GM10847 (cell line): Measurements from ENCODE around the gene SLC16A11.

Experiments used
- POLR2A ChIP-seq: IDR thresholded peaks from 2 replicates; pipeline ENCODE4 v1.6.1; 2011; ENCODE audit not compliant: insufficient read length; ENCODE audit errors: extremely low read depth

SLC16A11 gene

DNA sequence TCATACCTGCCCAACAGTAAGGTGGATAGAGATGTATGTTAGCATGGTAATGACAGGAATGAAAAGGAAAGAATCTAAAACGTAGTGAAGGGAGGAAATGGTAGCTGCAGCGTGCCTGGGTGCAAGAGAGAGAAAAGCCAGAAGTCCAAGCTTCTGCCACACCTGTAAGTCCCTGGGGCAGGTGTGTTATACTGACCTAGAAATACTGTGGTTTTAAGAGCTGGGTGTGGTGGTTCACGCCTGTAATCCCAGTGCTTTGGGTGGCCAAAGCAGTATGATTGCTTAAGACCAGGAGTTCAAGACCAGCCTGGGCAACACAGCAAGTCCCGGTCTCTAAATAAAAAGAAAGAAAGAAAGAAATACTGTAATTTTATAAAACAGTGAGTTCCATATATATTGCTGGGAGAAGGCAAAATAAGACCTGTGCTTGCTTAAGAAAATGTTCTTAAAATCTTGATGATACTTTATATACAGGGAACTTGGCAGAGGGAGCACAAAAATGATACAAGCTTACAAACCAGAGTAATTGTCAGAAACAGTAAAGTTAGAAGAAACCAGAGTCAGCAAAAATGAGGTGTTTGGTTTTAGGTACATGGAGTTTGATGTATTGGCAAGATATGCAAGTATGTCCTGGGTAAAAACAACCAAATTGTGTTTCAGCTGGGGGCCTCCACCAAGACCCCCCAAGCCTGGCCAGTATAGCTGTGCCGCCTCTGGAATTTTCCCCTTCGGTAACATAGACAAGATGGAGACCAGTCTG, 41.4 kb downstream of the SLC16A11 start:
- TF ChIP-seq POLR2A, result no peak

DNA sequence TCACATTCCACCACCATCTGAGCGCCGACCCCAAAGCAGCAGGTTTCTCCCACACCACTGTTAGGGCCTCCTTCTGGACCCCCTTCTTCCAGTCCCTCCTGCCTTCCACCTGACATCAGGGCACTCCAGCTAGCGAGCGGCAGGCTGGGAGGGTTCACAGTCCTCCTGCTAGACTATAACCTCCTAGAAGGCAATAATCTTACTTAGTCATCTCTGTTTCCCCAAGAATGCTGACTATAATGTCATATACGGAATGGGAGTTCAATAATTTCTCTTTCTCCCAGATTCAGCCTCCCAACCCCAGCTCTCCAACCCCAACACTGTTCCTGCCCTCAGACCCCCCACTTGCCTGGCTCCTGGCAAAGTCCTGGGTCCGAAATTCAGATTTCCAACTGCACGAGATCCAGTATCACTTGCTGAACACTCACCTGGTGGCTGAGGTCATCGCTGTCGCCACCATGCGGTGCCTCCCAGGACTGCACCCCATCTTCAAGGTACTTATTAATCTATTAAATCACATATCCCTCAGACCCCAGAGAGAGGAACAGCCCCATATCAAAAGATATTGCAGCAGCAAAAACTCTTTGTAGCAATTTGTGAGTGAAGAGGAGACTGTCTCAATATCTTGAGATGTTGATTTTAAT, 42.5 kb downstream of the SLC16A11 start:
- TF ChIP-seq POLR2A, result no peak

DNA sequence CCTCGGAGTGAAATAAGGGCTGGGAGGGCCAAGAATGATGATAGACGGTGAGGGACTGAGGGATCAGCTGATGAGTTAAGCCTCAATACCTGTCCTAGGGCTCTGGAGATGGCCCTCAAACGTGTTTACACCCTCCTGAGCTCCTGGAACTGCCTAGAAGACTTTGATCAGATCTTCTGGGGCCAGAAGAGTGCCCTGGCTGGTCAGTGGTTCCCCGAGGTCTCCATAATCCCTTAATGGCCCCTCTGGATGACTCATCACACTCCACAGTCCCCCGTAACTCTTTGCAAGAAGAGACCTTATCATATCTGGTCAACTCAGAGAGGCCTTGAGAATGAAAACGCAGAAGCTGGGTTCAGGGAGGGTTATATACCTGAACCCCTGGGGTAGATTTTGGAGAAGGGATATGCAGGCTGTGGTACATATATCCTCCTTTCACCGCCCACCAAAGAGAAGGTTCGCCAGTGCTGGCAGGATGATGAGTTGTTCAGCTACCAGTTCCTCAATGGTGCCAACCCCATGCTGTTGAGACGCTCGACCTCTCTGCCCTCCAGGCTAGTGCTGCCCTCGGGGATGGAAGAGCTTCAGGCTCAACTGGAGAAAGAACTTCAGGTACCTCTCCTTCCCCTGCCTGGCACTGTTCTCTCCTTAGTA, 44.9 kb downstream of the SLC16A11 start:
- no peak for TF ChIP-seq POLR2A

DNA sequence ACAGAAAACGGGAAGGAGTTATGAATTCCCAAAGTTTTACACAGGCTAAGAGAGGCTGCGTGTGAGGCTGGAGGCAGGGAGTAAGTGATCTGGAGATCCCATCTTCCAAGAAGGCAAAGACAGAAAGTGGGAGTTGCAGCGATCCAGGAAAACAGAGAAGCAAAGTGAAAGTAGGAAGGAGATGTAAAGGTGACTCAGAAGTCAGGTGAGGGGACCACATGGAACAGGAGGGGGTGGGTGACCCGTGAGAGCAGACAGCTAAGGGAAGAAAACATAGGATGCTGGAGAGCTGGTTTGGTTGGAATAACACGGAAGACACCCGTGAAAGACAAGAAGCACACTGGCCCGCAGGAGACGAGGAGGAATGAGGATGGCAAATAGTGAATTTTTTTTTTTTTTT, 46.7 kb downstream of the SLC16A11 start:
- no peak for TF ChIP-seq POLR2A

DNA sequence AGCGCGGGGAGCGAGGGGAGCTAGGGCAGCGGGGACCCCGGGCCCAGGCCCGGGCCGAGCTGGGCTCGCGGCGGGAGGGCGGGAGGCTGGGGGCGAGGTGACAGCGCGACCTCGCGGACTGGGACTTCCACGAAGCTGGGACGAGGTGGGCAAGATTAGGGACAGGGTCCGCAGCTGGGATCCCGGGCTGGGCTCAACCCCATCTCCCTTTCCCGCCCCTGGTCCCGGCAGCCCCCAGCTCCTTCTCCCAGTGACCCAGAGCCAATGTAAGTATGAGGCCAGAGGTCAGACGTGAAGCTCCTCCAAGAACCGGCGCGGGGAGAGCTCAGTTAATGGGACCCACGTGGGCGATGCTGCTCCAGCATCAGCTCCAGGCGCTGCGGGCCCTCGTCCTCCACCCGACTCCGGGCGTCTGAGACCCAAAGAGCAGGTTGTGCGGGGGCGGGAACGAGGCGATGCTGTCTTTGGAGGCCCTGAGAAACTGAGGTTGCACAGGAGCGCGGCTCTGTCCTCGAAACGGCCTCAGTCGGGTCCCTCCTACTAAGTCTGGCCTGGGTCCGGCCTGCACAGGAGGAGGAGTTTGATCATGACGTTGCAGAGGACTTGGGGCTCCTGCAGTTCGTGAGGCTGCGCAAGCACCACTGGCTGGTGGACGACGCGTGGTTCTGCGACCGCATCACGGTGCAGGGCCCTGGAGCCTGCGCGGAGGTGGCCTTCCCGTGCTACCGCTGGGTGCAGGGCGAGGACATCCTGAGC, 47.5 kb downstream of the SLC16A11 start:
- no peak for TF ChIP-seq POLR2A

DNA sequence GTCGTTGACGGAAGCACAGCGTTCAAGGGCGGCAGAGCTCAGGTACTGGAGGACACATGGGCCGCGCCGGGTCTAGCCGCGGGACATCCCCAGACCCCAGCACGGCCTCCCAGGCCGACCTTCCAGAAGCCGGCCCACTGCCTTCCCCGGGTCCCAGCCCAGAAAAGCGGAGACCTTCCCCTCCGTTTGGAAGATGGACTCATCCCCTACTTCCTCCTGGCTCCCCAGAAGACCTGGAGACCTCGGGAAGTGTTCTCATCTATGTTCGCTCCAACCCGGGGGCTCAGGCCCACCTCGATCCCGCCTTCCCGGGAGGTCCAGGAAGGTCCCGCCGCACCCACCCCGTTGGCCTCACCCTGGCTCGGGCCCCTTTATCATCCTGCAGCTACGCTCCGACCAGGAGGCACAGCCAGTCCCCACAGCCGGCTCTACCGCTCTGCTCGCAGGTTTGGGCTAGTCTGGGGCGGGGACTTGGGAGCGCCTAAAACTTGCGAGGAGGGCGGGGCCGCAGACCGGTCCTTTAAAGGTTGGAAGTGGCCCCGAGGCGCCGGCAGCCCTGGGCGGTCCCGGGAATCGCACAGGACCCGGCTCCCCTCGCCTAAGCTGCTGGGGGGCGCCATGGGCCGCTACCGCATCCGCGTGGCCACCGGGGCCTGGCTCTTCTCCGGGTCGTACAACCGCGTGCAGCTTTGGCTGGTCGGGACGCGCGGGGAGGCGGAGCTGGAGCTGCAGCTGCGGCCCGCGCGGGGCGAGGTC, 48.2 kb downstream of the SLC16A11 start, which contains the start of gene ALOX12:
ALOX12 (plus strand) TSS at position 550 of the 756 bp plus-strand sequence; CDS start at position 619, 69 bp downstream.
- no peak for TF ChIP-seq POLR2A

DNA sequence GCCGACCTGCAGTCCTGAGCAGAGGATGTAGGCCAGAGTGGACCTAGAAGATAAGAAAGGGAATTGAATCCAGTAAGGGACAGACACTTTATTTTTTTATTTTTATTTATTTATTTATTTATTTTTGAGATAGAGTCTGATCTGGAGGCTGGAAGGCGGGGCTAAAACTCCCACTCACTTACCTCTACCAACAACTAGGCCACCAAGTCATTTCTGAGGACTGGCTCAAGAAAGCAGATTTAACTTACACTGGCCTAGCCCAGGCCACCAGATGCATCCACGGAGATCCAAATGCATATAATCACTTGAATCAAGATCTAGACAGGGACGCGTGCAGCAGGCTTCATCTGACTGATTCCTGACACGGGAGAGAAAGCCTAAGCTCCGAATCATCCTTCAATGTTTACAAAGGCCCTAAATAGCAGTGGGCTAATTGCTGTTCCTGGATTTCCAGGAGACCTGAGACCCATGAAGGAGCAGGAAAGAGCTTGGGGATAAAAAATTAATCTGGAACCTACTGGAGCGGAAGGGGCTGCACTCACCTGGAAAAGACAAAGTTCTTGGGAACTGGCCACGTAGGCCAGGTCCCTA, 49.1 kb downstream of the SLC16A11 start:
- TF ChIP-seq POLR2A, result no peak

DNA sequence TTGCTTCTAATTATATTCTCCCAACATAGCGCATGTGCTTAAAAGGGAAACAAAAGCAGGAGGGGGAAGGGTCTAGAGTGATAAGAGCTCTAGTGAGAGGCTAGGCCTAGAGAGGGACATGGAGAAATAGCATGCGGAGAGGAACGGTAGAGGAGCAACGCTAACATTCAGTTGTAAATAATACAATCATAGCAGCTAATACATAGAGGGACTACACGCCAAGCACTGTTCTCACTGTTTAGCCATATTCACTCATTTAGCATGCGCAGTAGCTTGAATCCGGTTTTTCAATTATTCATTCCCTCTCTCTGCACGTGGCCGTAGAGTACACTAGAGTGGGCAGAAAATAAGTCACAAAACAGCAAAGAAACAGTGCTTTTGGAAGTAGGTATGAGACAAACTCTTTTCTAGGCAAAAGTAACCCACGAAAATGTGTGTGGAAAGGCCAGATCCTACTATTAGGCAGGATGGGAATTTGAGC, 49.7 kb downstream of the SLC16A11 start:
- no peak for TF ChIP-seq POLR2A
